ENCODE measurements around the gene MBD3L5.
A peak's percentile ranks its signal among the peaks of the same experiment; 100 is the strongest.
"Not testable (repeated sequence)": the region's sequence is repeated elsewhere in the genome, so short reads cannot be mapped to it uniquely, and the experiment has no call there.

MBD3L5 gene

GRCh38 chr19:7052896-7053295 is 22.5 kb downstream of the MBD3L5 start:
- not testable (repeated sequence) for H3K4me3 ChIP-seq (ENCODE audit: low read depth, low read length); H3K27me3 ChIP-seq (ENCODE audit: control insufficient read depth, insufficient read depth, low read length); H3K36me3 ChIP-seq (ENCODE audit: control insufficient read depth, insufficient read depth, low read length); H3K4me1 ChIP-seq (ENCODE audit: control insufficient read depth, insufficient read depth, low read length); H3K9me3 ChIP-seq (ENCODE audit: control insufficient read depth, insufficient read depth, low read depth, low read length); H3K27ac ChIP-seq (ENCODE audit: low read depth, low read length); H3K9ac ChIP-seq (ENCODE audit: low read length)

GRCh38 chr19:7054635-7055368 is 24.4 kb downstream of the MBD3L5 start:
- H3K36me3 ChIP-seq (ENCODE audit: control insufficient read depth, insufficient read depth, low read length); H3K27ac ChIP-seq (ENCODE audit: low read depth, low read length); H3K4me1 ChIP-seq (ENCODE audit: control insufficient read depth, insufficient read depth, low read length); H3K9ac ChIP-seq (ENCODE audit: low read length); H3K4me3 ChIP-seq (ENCODE audit: low read depth, low read length); H3K9me3 ChIP-seq (ENCODE audit: control insufficient read depth, insufficient read depth, low read depth, low read length); H3K27me3 ChIP-seq (ENCODE audit: control insufficient read depth, insufficient read depth, low read length): not testable (repeated sequence)

- not testable (repeated sequence) for H3K4me3 ChIP-seq (ENCODE audit: low read depth, low read length); H3K27ac ChIP-seq (ENCODE audit: low read depth, low read length); H3K9ac ChIP-seq (ENCODE audit: low read length); H3K9me3 ChIP-seq (ENCODE audit: control insufficient read depth, insufficient read depth, low read depth, low read length); H3K36me3 ChIP-seq (ENCODE audit: control insufficient read depth, insufficient read depth, low read length); H3K4me1 ChIP-seq (ENCODE audit: control insufficient read depth, insufficient read depth, low read length); H3K27me3 ChIP-seq (ENCODE audit: control insufficient read depth, insufficient read depth, low read length)
These were observed 25.3 kb downstream of the MBD3L5 start for GRCh38 chr19:7055679-7056078.

GRCh38 chr19:7056371-7056770 is 26.0 kb downstream of the MBD3L5 start:
- H3K9ac ChIP-seq (ENCODE audit: low read length); H3K27ac ChIP-seq (ENCODE audit: low read depth, low read length); H3K27me3 ChIP-seq (ENCODE audit: control insufficient read depth, insufficient read depth, low read length); H3K4me3 ChIP-seq (ENCODE audit: low read depth, low read length); H3K9me3 ChIP-seq (ENCODE audit: control insufficient read depth, insufficient read depth, low read depth, low read length); H3K36me3 ChIP-seq (ENCODE audit: control insufficient read depth, insufficient read depth, low read length); H3K4me1 ChIP-seq (ENCODE audit: control insufficient read depth, insufficient read depth, low read length): not testable (repeated sequence)

- not testable (repeated sequence) for H3K4me1 ChIP-seq (ENCODE audit: control insufficient read depth, insufficient read depth, low read length); H3K27me3 ChIP-seq (ENCODE audit: control insufficient read depth, insufficient read depth, low read length); H3K36me3 ChIP-seq (ENCODE audit: control insufficient read depth, insufficient read depth, low read length); H3K9me3 ChIP-seq (ENCODE audit: control insufficient read depth, insufficient read depth, low read depth, low read length); H3K4me3 ChIP-seq (ENCODE audit: low read depth, low read length); H3K27ac ChIP-seq (ENCODE audit: low read depth, low read length); H3K9ac ChIP-seq (ENCODE audit: low read length)
These were observed 28.2 kb downstream of the MBD3L5 start, which contains the start of gene MBD3L3 for GRCh38 chr19:7058576-7058975. MBD3L3 (minus strand) TSS chr19:7058676; CDS start chr19:7058605, 71 bp downstream.

GRCh38 chr19:7059977-7060376 is 29.6 kb downstream of the MBD3L5 start:
- H3K27me3 ChIP-seq (ENCODE audit: control insufficient read depth, insufficient read depth, low read length); H3K4me3 ChIP-seq (ENCODE audit: low read depth, low read length); H3K27ac ChIP-seq (ENCODE audit: low read depth, low read length); H3K9ac ChIP-seq (ENCODE audit: low read length); H3K36me3 ChIP-seq (ENCODE audit: control insufficient read depth, insufficient read depth, low read length); H3K4me1 ChIP-seq (ENCODE audit: control insufficient read depth, insufficient read depth, low read length); H3K9me3 ChIP-seq (ENCODE audit: control insufficient read depth, insufficient read depth, low read depth, low read length): not testable (repeated sequence)

- no peaks in the 10 kb centered on the region for H3K36me3 ChIP-seq (ENCODE audit: control insufficient read depth, insufficient read depth, low read length)
- H3K27me3 ChIP-seq (ENCODE audit: control insufficient read depth, insufficient read depth, low read length): no peaks in the 10 kb centered on the region
- no peaks in the 10 kb centered on the region for H3K4me1 ChIP-seq (ENCODE audit: control insufficient read depth, insufficient read depth, low read length)
- no peak overlapping the region for H3K9ac ChIP-seq (ENCODE audit: low read length)
- H3K9me3 ChIP-seq (ENCODE audit: control insufficient read depth, insufficient read depth, low read depth, low read length): peaks cover 11% of the 10 kb centered on the region; the same call in 1 of the 2 replicates
- no peak overlapping the region for H3K27ac ChIP-seq (ENCODE audit: low read depth, low read length)
- H3K4me3 ChIP-seq (ENCODE audit: low read depth, low read length): no peak overlapping the region
These were observed 33.0 kb downstream of the MBD3L5 start for GRCh38 chr19:7063339-7063738.

- no peak overlapping the region for H3K9ac ChIP-seq (ENCODE audit: low read length)
- no peaks in the 10 kb centered on the region for H3K36me3 ChIP-seq (ENCODE audit: control insufficient read depth, insufficient read depth, low read length)
- no peak overlapping the region for H3K4me3 ChIP-seq (ENCODE audit: low read depth, low read length)
- no peaks in the 10 kb centered on the region for H3K4me1 ChIP-seq (ENCODE audit: control insufficient read depth, insufficient read depth, low read length)
- peaks cover 11% of the 10 kb centered on the region; the same call in 1 of the 2 replicates for H3K9me3 ChIP-seq (ENCODE audit: control insufficient read depth, insufficient read depth, low read depth, low read length)
- H3K27ac ChIP-seq (ENCODE audit: low read depth, low read length): no peak overlapping the region
- H3K27me3 ChIP-seq (ENCODE audit: control insufficient read depth, insufficient read depth, low read length): no peaks in the 10 kb centered on the region
These were observed 33.5 kb downstream of the MBD3L5 start for GRCh38 chr19:7063764-7064418.

- H3K36me3 ChIP-seq (ENCODE audit: control insufficient read depth, insufficient read depth, low read length); H3K4me3 ChIP-seq (ENCODE audit: low read depth, low read length); H3K4me1 ChIP-seq (ENCODE audit: control insufficient read depth, insufficient read depth, low read length); H3K27me3 ChIP-seq (ENCODE audit: control insufficient read depth, insufficient read depth, low read length); H3K27ac ChIP-seq (ENCODE audit: low read depth, low read length); H3K9ac ChIP-seq (ENCODE audit: low read length): not testable (repeated sequence)
- peaks cover 11% of the 10 kb centered on the region; the same call in 1 of the 2 replicates for H3K9me3 ChIP-seq (ENCODE audit: control insufficient read depth, insufficient read depth, low read depth, low read length)
These were observed 36.7 kb downstream of the MBD3L5 start for GRCh38 chr19:7067122-7067521.

GRCh38 chr19:7067716-7068115 is 37.3 kb downstream of the MBD3L5 start:
- Histone ChIP-seq H3K9ac (ENCODE audit: low read length) (no peak overlapping the region), H3K4me1 (ENCODE audit: control insufficient read depth, insufficient read depth, low read length) (no peaks in the 10 kb centered on the region)

GRCh38 chr19:7068599-7068998 is 38.2 kb downstream of the MBD3L5 start:
- Histone ChIP-seq H3K4me1 (ENCODE audit: control insufficient read depth, insufficient read depth, low read length) (no peaks in the 10 kb centered on the region), H3K27me3 (ENCODE audit: control insufficient read depth, insufficient read depth, low read length) (no peaks in the 10 kb centered on the region), H3K9me3 (ENCODE audit: control insufficient read depth, insufficient read depth, low read depth, low read length) (peaks cover 11% of the 10 kb centered on the region; the same call in 1 of the 2 replicates), H3K36me3 (ENCODE audit: control insufficient read depth, insufficient read depth, low read length) (peaks cover 20% of the 10 kb centered on the region), H3K27ac (ENCODE audit: low read depth, low read length) (no peak overlapping the region), H3K4me3 (ENCODE audit: low read depth, low read length) (peak overlapping the region; percentile 39), H3K9ac (ENCODE audit: low read length) (no peak overlapping the region)

More at GRCh38 chr19:7067716-7068115, 37.3 kb downstream of the MBD3L5 start:
- no peak overlapping the region for H3K4me3 ChIP-seq (ENCODE audit: low read depth, low read length)
- peaks cover 11% of the 10 kb centered on the region; the same call in 1 of the 2 replicates for H3K9me3 ChIP-seq (ENCODE audit: control insufficient read depth, insufficient read depth, low read depth, low read length)
- H3K27ac ChIP-seq (ENCODE audit: low read depth, low read length): no peak overlapping the region
- peaks cover 13% of the 10 kb centered on the region for H3K36me3 ChIP-seq (ENCODE audit: control insufficient read depth, insufficient read depth, low read length)
- no peaks in the 10 kb centered on the region for H3K27me3 ChIP-seq (ENCODE audit: control insufficient read depth, insufficient read depth, low read length)

All from HUES6 (cell line).